HFFc6 (cell line): ENCODE results near the gene KIF13A. TPM values are rescaled to one million over a fixed set of nuclear protein-coding genes. Genes with fewer than 3 reads are reported as not detected.

ENCODE experiments used
- DNase-seq: peaks from one replicate; pipeline ENCODE4 v3.0.0-alpha.2; 2018
- H3K27ac Mint-ChIP-seq: 2 replicates; pipeline ENCODE4 v1.8.0; 2020; ENCODE audit warnings: mild to moderate bottlenecking, mixed read lengths
- H3K27me3 Mint-ChIP-seq: 2 replicates; pipeline ENCODE4 v1.8.0; 2021; ENCODE audit warnings: mild to moderate bottlenecking, moderate library complexity, mixed read lengths; ENCODE audit not compliant: insufficient read depth
- H3K36me3 Mint-ChIP-seq: 2 replicates; pipeline ENCODE4 v1.8.0; 2021; ENCODE audit warnings: low read depth, mixed read lengths
- H3K4me1 Mint-ChIP-seq: 2 replicates; pipeline ENCODE4 v1.8.0; 2020; ENCODE audit warnings: low read depth, mixed read lengths
- H3K4me3 Mint-ChIP-seq: 2 replicates; pipeline ENCODE4 v1.8.0; 2020; ENCODE audit warnings: mild to moderate bottlenecking, moderate library complexity, mixed read lengths
- H3K9me3 Mint-ChIP-seq: 2 replicates; pipeline ENCODE4 v1.8.0; 2020; ENCODE audit warnings: mild to moderate bottlenecking, mixed read lengths
- total RNA-seq, 6 experiments: library from RNA; stranded (reverse); fragmentation: NEBNext Ultra II Directional; extraction: Animal tissue kit (Norgen Biotek cat#: 25700); gene quantifications; 2 replicates in 1 of 6; 3 replicates in 5 of 6; pipeline ENCODE4 v1.2.3, GENCODE V29; 2021
- TF ChIP-seq, protein P1 (sequence below): fragments of 200-600 bp; sonication (generic); IDR thresholded peaks from 2 replicates; pipeline ENCODE4 v1.5.0; 2021; ENCODE audit warnings: antibody characterized with exemption, mild to moderate bottlenecking

The KIF13A gene
- total RNA-seq, 6 experiments from 2014 or later: 63.7 to 72.8 (median 66.4) TPM

- TF ChIP-seq, protein P1, sequence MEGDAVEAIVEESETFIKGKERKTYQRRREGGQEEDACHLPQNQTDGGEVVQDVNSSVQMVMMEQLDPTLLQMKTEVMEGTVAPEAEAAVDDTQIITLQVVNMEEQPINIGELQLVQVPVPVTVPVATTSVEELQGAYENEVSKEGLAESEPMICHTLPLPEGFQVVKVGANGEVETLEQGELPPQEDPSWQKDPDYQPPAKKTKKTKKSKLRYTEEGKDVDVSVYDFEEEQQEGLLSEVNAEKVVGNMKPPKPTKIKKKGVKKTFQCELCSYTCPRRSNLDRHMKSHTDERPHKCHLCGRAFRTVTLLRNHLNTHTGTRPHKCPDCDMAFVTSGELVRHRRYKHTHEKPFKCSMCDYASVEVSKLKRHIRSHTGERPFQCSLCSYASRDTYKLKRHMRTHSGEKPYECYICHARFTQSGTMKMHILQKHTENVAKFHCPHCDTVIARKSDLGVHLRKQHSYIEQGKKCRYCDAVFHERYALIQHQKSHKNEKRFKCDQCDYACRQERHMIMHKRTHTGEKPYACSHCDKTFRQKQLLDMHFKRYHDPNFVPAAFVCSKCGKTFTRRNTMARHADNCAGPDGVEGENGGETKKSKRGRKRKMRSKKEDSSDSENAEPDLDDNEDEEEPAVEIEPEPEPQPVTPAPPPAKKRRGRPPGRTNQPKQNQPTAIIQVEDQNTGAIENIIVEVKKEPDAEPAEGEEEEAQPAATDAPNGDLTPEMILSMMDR: no peak
- Mint-ChIP-seq H3K27ac (peak overlapping the region; percentile 89), H3K27me3 (no peaks in the 10 kb centered on the region), H3K36me3 (peaks cover 24% of the 10 kb centered on the region), H3K4me3 (peak overlapping the region; percentile 64), H3K9me3 (no peaks in the 10 kb centered on the region), H3K4me1 (peaks cover 89% of the 10 kb centered on the region)
- peak; percentile 64 for DNase-seq
Measured at GRCh38 chr6:17965397-17965796, 22.0 kb downstream of the KIF13A start.

GRCh38 chr6:17964633-17965032, 22.8 kb downstream of the KIF13A start:
- TF ChIP-seq, protein P1: no peak
- Mint-ChIP-seq H3K9me3 (no peaks in the 10 kb centered on the region), H3K27ac (peak overlapping the region; percentile 89), H3K4me1 (peaks cover 95% of the 10 kb centered on the region), H3K36me3 (peaks cover 30% of the 10 kb centered on the region), H3K4me3 (peak overlapping the region; percentile 64), H3K27me3 (no peaks in the 10 kb centered on the region)
- DNase-seq: no peak

- TF ChIP-seq, protein P1: no peak
- peak overlapping the region; percentile 75 for H3K4me3 Mint-ChIP-seq
- H3K27me3 Mint-ChIP-seq: no peaks in the 10 kb centered on the region
Measured at GRCh38 chr6:17962436-17963031, 24.9 kb downstream of the KIF13A start.

DNA sequence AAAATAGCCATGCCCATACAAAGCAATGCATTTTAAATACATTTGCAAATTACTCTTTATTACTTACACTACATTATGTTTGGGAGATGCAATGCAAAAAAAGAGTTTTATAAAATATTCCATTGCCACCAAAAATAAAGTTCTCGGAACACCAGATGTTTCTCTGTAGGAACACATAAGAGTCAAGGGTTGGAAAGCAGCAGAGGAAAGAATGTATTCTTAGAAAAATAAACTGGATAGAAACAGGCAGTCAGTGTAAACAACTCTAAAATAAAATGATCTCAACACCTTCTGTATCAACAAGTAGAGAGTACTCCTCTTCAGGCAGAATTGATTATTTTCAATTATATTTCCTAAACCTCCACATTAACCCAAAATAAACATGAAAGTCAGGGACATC, 28.1 kb downstream of the KIF13A start:
- Mint-ChIP-seq H3K36me3 (peaks cover 35% of the 10 kb centered on the region), H3K9me3 (no peaks in the 10 kb centered on the region), H3K27me3 (no peaks in the 10 kb centered on the region), H3K4me3 (no peak overlapping the region), H3K4me1 (peaks cover 69% of the 10 kb centered on the region), H3K27ac (no peak overlapping the region; the same call in 1 of the 2 replicates)
- DNase-seq: no peak
- TF ChIP-seq, protein P1: no peak

More at GRCh38 chr6:17962436-17963031, 24.9 kb downstream of the KIF13A start:
- no peaks in the 10 kb centered on the region for H3K9me3 Mint-ChIP-seq
- peak overlapping the region; percentile 83 for H3K27ac Mint-ChIP-seq
- peak; percentile 97 for DNase-seq
- H3K4me1 Mint-ChIP-seq: peaks cover 91% of the 10 kb centered on the region
- H3K36me3 Mint-ChIP-seq: peaks cover 37% of the 10 kb centered on the region

- Mint-ChIP-seq H3K4me3 (no peak overlapping the region), H3K9me3 (no peaks in the 10 kb centered on the region), H3K4me1 (peaks cover 59% of the 10 kb centered on the region), H3K27me3 (no peaks in the 10 kb centered on the region), H3K27ac (peak overlapping the region; percentile 71), H3K36me3 (peaks cover 30% of the 10 kb centered on the region)
- TF ChIP-seq, protein P1: no peak
- no peak for DNase-seq
Measured at GRCh38 chr6:17957904-17958620, 29.4 kb downstream of the KIF13A start.
